Natural killer cell treated with Interleukin-12 subunit alpha and Interleukin-12 subunit beta and Interleukin-15 and Interleukin-18, amount 100 ng/mL, for 72 hours (primary cell): Measurements from ENCODE around the gene SLC10A2. TPM values are rescaled to one million over a fixed set of nuclear protein-coding genes. Genes with fewer than 3 reads are reported as not detected.

Experiments used
- ATAC-seq, 2 donors: fragments of 150-1000 bp; cut with Tn5 transposase in 1 of 2; sonication (Bioruptor Pico), chemical (Tn5 transposase) in 1 of 2; 2 replicates each; pipeline ENCODE4 v1.10.0; 2021
- DNase-seq: peaks from one replicate; pipeline ENCODE4 v3.0.0; 2022; ENCODE audit warnings: low spot score
- H3K27ac Mint-ChIP-seq, 2 donors: 1 replicate in 1 of 2; 2 replicates in 1 of 2; pipeline ENCODE4 v1.8.0; 2022; ENCODE audit warnings: mixed read lengths in 2 of 2, mild to moderate bottlenecking in 1 of 2, moderate library complexity in 1 of 2
- H3K27me3 Mint-ChIP-seq, 2 donors: 1 replicate in 1 of 2; 2 replicates in 1 of 2; pipeline ENCODE4 v1.8.0; 2022; ENCODE audit warnings: mixed read lengths in 2 of 2
- H3K36me3 Mint-ChIP-seq: one replicate; pipeline ENCODE4 v1.8.0; 2022; ENCODE audit warnings: mixed read lengths
- H3K4me1 Mint-ChIP-seq, 2 donors: 1 replicate in 1 of 2; 2 replicates in 1 of 2; pipeline ENCODE4 v1.8.0; 2022; ENCODE audit warnings: low read depth in 2 of 2, mixed read lengths in 2 of 2, mild to moderate bottlenecking in 1 of 2
- H3K4me3 Mint-ChIP-seq: one replicate; pipeline ENCODE4 v1.8.0; 2022; ENCODE audit warnings: mixed read lengths
- H3K9me3 Mint-ChIP-seq: 2 replicates; pipeline ENCODE4 v1.8.0; 2022; ENCODE audit warnings: mixed read lengths
- total RNA-seq, 2 donors: library from RNA; stranded (reverse); gene quantifications; one replicate each; pipeline ENCODE4 v1.2.3, GENCODE V29; 2022

SLC10A2 gene
- total RNA-seq, 2 donors from 2014 or later = not detected

DNA sequence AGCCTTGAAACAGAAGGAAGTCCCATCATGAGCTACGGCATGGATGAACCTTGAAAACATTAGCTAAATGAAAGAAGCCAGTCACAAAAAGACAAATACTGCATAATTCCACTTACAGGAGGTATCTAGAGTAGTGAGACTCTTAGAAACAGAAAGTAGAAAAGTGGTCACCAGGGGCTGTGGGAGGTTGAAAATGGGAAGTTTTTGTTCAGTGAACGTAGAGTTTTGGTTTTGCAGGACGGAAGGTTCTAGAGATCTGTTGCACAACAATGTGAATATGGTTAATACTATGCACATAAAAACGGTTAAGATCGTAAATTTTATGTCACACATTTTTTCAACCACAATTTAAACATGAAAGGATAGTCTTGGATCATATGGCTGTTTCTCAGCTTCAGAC, 11.9 kb upstream of the SLC10A2 start:
- peaks cover 0 to 3% of the 10 kb centered on the region in 2 donors for H3K4me1 Mint-ChIP-seq
- H3K4me3 Mint-ChIP-seq = no peak overlapping the region
- ATAC-seq (no peak), DNase-seq (no peak)
- H3K9me3 Mint-ChIP-seq = peaks cover 7% of the 10 kb centered on the region
- H3K27ac Mint-ChIP-seq = no peak overlapping the region
- no peaks in the 10 kb centered on the region for H3K36me3 Mint-ChIP-seq
- peaks cover 7 to 8% of the 10 kb centered on the region in 2 donors for H3K27me3 Mint-ChIP-seq

DNA sequence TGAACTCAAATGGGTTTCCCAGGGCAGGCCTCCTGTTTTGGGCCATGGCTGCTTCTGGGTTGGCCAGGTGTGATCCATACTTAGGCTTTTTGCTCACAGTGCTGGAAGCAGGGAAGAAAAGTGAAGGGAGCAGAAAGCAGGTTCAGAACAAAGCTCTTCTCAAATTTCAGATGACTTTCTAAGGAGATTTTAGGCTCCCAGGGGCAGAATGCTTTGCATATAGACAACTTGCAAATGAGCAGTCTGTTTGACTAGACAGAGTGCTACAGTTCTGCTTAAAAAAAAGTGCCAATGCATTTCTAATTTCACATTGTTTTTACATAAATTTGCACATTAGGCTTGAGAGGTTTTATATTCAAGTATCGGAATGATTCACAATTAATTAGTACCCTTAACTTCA, 2.6 kb upstream of the SLC10A2 start:
- no peak for ATAC-seq
- H3K36me3 Mint-ChIP-seq = peaks cover 5% of the 10 kb centered on the region
- H3K27me3 Mint-ChIP-seq = no peaks in the 10 kb centered on the region
- no peak overlapping the region for H3K4me3 Mint-ChIP-seq
- no peaks in the 10 kb centered on the region for H3K4me1 Mint-ChIP-seq
- H3K27ac Mint-ChIP-seq = no peak overlapping the region
- no peak for DNase-seq
- H3K9me3 Mint-ChIP-seq = no peaks in the 10 kb centered on the region

DNA sequence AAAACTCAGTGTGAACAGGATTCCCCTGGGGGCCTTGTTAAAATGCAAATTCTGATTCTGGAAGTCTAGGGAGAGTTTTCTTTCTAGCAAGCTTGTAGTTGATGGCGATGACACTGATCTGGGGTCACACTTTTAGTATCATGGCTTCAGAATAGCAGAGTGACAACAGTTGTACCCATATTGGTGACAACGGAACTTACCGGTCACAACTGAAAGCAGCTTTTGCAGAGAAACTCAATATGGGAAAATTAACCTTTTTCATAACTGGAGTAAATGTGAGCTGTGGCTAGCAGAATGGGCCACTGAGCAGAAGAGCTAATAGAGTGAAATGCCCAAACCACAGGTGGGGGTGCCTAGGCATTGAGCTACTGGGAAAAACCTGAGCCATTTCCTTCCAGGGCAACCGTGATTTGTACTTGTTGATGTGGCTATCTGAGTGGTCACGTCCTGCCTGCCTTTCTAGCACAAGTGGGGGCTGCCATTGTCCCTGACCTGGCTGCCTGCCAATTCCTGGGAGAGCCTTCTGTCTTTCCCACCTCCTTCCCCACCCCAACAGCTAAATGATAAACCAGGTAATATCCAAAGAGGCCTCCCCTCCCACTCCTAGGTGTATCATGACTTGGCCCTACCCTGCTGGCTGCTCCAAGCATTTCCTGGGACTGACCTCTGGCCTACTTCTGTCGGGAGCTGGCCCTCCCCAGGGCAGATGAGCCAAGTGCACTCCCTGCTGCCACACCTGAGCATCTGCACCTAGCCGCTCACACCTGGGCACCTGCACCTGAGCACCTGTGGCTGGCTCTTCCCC, 1.7 kb upstream of the SLC10A2 start:
- ATAC-seq (no peak), DNase-seq (no peak)
- Mint-ChIP-seq H3K4me1 (no peaks in the 10 kb centered on the region), H3K9me3 (no peaks in the 10 kb centered on the region), H3K36me3 (peaks cover 5% of the 10 kb centered on the region), H3K4me3 (no peak overlapping the region), H3K27ac (no peak overlapping the region), H3K27me3 (no peaks in the 10 kb centered on the region)

DNA sequence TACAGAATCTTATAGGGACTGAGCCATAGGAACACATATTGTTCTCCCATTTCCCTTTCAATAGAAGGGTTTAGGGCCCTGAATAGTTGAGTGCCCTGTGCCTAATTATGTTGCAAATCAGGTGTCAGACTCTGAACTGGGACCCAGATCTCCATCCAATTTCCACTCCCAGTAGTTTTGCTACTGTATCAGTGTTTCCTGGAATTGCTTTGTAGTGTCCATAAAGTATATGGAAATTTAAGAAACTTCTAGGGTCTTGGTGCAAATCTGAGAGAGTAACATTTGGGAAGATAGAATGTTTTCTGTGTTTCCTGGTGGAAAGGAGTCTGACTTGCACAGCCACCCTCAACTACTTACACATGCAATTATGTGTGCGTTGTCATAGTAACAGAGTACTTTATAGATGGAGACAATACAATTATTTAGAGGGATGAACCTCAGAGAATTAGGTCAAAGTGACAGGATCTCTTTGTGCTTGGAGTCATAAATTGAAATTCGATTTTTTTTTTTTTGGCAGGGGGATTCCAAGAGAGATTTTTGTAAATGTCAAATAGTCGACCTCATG, 646 bp upstream of the SLC10A2 start:
- H3K36me3 Mint-ChIP-seq = peaks cover 5% of the 10 kb centered on the region
- DNase-seq = no peak
- H3K4me1 Mint-ChIP-seq = no peaks in the 10 kb centered on the region
- ATAC-seq = no peak
- no peak overlapping the region for H3K4me3 Mint-ChIP-seq
- H3K27me3 Mint-ChIP-seq = no peaks in the 10 kb centered on the region
- H3K27ac Mint-ChIP-seq = no peak overlapping the region
- no peaks in the 10 kb centered on the region for H3K9me3 Mint-ChIP-seq

DNA sequence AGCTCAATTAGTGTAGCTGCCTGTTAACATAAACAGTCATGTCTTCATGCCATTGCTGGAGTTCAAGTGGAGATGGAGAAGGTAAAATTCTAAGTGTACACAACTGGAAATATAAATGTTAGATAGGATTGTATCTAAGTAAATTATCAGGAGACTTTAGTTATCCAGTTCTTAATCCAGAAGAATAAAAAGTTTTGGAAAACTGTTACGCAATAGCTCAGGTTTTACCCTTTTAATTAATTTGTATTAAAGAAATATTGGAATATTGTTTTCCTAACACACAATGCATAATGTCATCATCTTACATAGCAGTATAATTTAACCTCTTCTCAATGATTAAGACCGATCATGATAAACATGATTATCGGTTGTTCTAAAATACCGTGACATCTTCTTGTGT, 2.8 kb downstream of the SLC10A2 start:
- DNase-seq (no peak), ATAC-seq (no peak)
- Mint-ChIP-seq H3K27ac (no peak overlapping the region), H3K36me3 (no peaks in the 10 kb centered on the region), H3K27me3 (no peaks in the 10 kb centered on the region), H3K9me3 (no peaks in the 10 kb centered on the region), H3K4me1 (no peaks in the 10 kb centered on the region), H3K4me3 (no peak overlapping the region)

DNA sequence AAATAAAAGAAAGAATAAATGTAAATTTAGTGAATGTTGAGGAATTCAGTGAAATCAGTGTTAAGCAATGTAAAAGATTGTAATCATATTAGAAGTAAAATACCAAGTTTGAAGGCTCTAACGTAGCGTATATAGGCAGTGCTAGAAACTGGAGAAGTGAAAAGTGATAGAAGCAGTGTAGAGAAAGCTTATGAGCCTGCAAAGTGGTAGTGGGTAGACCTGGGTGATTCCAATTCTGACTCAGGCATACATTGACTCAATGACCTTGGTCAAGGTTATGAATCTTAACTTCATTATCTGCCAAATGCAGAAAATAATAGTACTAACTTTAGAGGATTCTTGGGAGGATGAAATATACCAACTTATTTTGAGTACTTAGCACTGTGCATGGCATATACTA, 4.1 kb downstream of the SLC10A2 start:
- Mint-ChIP-seq H3K4me1 (no peaks in the 10 kb centered on the region), H3K36me3 (no peaks in the 10 kb centered on the region), H3K27me3 (no peaks in the 10 kb centered on the region), H3K9me3 (no peaks in the 10 kb centered on the region), H3K27ac (no peak overlapping the region), H3K4me3 (no peak overlapping the region)
- ATAC-seq = no peak
- DNase-seq = no peak

DNA sequence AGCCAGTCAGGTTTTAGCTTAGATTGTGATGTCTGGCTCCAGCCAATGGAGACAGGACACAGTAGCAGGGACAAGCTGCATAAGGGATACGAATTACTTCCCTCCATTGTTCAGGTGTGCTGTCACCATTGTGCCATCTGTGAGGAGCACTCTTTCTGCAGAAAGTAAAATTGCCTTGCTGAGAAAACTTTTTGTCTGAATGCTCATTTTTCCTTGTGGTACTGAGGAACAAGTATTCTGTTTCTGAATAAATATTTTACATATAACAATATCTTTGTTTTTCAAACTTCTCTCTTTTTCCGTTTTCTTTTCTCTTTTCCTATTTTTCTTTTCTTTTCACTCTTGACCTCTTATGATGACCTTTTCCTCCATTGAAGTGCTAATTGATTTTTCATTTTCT, 10.2 kb downstream of the SLC10A2 start:
- no peaks in the 10 kb centered on the region for H3K4me1 Mint-ChIP-seq
- H3K9me3 Mint-ChIP-seq = peaks cover 8% of the 10 kb centered on the region
- ATAC-seq (no peak), DNase-seq (no peak)
- H3K36me3 Mint-ChIP-seq = peaks cover 15% of the 10 kb centered on the region
- no peak overlapping the region for H3K4me3 Mint-ChIP-seq
- no peaks in the 10 kb centered on the region for H3K27me3 Mint-ChIP-seq
- H3K27ac Mint-ChIP-seq = no peak overlapping the region

DNA sequence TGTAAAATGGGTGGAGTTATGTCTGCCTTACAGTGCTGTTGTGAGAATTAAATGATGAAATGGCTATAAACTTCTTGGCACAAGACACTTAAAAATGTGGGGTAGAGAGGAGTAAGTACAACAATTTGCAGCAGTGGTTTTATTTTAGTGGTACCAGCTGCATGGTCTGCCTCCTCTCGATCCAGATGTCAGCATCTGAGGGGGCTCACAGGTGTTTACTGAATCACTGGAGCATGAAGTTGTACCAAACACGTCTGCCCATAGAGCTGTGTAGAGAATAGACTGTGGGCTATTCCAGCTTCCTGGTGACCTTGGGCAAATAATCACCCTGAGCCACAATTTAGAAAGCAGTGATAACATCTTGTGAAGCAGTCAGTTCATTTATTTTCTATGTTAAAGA, 11.1 kb downstream of the SLC10A2 start:
- Mint-ChIP-seq H3K9me3 (peaks cover 8% of the 10 kb centered on the region), H3K4me3 (no peak overlapping the region), H3K36me3 (peaks cover 15% of the 10 kb centered on the region), H3K4me1 (no peaks in the 10 kb centered on the region), H3K27ac (no peak overlapping the region), H3K27me3 (no peaks in the 10 kb centered on the region)
- ATAC-seq (no peak), DNase-seq (no peak)

DNA sequence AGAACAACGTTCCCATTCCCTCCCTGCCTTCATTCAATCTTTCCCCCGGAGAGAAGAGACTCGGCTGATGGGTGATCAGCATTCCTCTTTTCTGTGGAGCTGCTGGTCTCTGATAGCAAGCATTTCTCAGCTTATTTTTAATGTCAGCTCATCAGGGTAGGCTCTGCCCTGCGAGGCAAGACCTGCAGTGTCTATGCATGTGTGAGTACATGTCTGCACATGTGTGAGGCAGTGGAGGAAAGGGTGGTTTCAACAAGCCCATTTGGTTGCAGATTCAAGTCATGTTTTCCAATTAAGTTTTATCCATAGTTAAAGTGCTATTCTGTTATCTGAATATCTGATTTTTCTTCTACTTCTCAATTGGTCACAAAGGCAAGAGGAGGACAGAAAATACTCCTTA, 19.5 kb downstream of the SLC10A2 start:
- no peaks in the 10 kb centered on the region for H3K9me3 Mint-ChIP-seq
- no peak overlapping the region for H3K4me3 Mint-ChIP-seq
- no peak overlapping the region for H3K27ac Mint-ChIP-seq
- no peaks in the 10 kb centered on the region for H3K27me3 Mint-ChIP-seq
- ATAC-seq = no peak
- no peaks in the 10 kb centered on the region for H3K4me1 Mint-ChIP-seq
- DNase-seq = no peak
- no peaks in the 10 kb centered on the region for H3K36me3 Mint-ChIP-seq

DNA sequence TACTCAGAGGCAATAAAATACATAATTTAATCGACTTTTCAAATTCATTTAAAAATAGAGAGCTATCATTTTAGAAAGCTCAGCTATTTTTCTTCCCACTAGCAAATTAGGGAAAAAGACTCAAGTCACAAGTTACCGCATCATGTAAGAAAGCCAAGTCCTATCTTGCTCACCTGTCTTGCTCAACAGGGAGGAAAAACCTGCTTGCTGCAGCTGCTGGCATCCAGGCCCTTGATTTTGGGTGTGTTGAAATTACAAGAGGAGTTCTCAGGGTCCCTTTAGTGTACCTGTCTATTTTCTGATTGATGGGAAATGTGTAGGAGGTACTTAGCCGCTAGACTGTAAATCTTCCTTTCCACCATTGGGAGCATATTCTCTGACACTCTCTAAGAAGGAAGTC, 22.2 kb downstream of the SLC10A2 start:
- Mint-ChIP-seq H3K9me3 (no peaks in the 10 kb centered on the region), H3K27me3 (no peaks in the 10 kb centered on the region), H3K4me1 (no peaks in the 10 kb centered on the region), H3K27ac (no peak overlapping the region), H3K36me3 (no peaks in the 10 kb centered on the region), H3K4me3 (no peak overlapping the region)
- ATAC-seq = no peak
- DNase-seq = no peak

DNA sequence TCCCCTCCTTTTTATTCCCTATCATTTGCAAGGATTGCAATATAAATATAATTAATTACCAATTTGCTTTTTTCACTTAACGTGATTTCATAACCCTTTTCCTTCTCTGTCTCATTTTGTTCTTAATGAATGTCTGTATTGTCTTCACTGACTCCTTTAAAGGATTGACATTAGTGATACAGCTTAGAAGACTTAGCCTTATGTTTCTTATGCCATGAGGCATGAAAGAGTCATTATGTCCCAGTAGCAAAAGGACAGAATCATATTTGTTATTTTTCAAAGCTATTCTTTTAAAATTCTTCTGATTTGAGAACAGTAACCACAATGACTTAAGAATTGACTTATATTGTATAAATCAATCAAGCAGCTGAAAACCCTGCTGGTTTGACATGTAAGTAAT, 26.2 kb downstream of the SLC10A2 start:
- H3K9me3 Mint-ChIP-seq = no peaks in the 10 kb centered on the region
- DNase-seq = no peak
- no peak for ATAC-seq
- H3K27ac Mint-ChIP-seq = no peak overlapping the region
- H3K4me1 Mint-ChIP-seq = no peaks in the 10 kb centered on the region
- no peaks in the 10 kb centered on the region for H3K27me3 Mint-ChIP-seq
- H3K36me3 Mint-ChIP-seq = no peaks in the 10 kb centered on the region
- no peak overlapping the region for H3K4me3 Mint-ChIP-seq

DNA sequence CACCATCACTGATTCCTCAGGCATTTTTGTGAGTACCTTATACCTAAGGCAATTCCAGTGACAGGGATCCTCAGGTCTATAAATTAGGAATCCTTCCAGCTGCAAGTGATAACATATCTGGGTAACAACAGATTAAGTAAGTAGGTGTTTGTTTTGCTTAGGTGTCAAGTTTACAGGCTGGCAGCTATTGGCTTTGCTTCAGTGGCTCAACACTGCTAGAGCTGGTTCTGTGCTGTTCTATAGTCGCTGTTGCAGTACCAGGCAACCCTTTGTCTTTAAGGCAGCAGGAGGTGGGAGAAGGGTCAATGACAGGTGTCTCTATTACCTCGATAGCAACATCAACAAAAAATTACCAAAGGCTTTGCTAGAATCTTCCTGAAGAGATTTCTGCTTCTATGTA, 27.0 kb downstream of the SLC10A2 start:
- Mint-ChIP-seq H3K27ac (no peak overlapping the region), H3K27me3 (no peaks in the 10 kb centered on the region), H3K36me3 (no peaks in the 10 kb centered on the region), H3K9me3 (no peaks in the 10 kb centered on the region), H3K4me3 (no peak overlapping the region), H3K4me1 (no peaks in the 10 kb centered on the region)
- ATAC-seq (no peak), DNase-seq (no peak)

DNA sequence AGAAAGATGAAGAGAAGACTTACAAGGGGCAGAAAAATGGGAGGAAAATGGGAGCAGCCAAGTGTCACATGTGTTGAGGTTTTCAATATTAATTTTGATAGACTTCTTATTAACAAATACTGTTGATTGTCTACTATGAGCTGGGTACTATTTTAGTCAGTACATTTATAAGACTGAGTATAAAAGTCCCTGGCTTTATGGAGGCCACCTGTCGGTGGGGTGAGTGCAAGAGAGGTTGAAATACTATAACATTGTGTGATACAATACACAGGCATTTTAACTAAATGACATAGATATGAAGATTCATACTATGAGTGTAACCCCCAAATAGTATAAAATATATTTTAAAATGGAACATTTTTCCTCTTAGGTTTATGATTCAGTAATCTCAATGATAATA, 29.9 kb downstream of the SLC10A2 start:
- Mint-ChIP-seq H3K4me1 (no peaks in the 10 kb centered on the region), H3K36me3 (no peaks in the 10 kb centered on the region), H3K4me3 (no peak overlapping the region), H3K27ac (no peak overlapping the region), H3K27me3 (no peaks in the 10 kb centered on the region), H3K9me3 (peaks cover 5% of the 10 kb centered on the region)
- DNase-seq (no peak), ATAC-seq (no peak)

DNA sequence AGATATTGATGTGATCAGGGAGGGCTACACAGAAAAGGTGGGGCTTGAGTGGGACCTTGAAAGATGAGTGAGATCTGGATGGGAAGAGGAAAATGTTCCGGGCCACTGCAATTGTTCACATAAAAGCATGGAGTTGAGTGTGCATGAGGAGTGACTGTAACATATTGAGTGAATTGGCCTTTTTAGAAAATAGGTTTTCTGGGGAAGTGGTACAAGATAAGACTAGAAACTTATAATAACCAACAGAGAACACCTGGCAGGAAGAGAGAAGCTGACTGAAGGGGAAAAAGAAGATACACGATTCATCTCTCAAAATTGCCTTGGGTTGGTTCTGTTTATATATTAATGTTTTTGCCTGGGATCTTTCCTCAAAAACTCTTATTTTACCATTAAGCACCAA, 32.2 kb downstream of the SLC10A2 start:
- ATAC-seq (no peak), DNase-seq (no peak)
- H3K27ac Mint-ChIP-seq = no peak overlapping the region
- no peaks in the 10 kb centered on the region for H3K4me1 Mint-ChIP-seq
- H3K36me3 Mint-ChIP-seq = no peaks in the 10 kb centered on the region
- H3K9me3 Mint-ChIP-seq = peaks cover 5% of the 10 kb centered on the region
- no peaks in the 10 kb centered on the region for H3K27me3 Mint-ChIP-seq
- no peak overlapping the region for H3K4me3 Mint-ChIP-seq
